ENCODE data around the gene MSANTD3.
"Not testable (repeated sequence)": the region's sequence is repeated elsewhere in the genome, so short reads cannot be mapped to it uniquely, and the experiment has no call there.

The MSANTD3 gene, protein sequence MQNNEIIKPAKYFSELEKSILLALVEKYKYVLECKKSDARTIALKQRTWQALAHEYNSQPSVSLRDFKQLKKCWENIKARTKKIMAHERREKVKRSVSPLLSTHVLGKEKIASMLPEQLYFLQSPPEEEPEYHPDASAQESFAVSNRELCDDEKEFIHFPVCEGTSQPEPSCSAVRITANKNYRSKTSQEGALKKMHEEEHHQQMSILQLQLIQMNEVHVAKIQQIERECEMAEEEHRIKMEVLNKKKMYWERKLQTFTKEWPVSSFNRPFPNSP
- total RNA-seq, result 6.9 to 16.7 reads per million in 2 experiments

DNA sequence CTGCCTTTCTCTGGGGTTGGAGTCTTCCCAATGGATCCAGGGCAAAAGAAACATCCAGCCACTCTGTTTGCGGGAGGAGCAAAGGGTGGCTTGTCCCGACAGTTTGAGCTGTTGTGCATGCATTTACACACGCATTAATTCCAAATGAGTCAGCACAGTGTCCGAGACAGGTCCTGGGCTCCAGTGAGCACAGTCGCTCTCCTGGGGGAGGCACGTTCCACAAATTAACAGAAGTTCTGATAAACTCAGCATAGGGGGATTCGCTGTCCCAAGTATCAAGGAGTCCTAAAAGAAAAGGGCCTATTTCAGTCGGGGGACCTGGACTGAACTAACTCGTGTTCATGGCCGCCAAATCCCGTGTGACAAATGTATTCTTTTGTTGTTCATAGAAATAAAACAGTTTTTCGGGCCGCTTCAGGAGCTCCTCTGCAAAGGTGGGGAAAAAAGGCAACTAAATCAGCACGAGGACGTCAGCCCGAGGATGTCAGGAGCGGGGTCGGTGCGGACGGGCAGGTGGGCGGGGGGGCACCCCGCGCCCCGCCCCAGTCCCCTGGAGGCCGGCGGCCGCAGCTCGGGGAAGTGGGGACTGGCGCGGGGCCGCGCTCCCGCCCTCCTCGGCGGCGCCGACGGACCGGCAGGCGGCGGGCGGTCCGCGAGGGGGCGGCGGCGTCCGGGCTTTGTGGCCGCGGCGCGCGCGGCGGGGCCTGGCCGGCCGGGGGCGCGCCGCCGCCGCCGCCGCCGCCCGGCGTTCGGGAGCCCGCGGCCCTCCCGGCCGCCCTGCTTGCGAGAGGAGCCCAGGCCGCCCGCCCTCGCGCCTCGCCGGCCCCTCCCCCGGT lies at the start of gene MSANTD3:
TSS of gene MSANTD3 (plus strand) at position 614 of the 836 bp plus-strand sequence. CDS start 14,796 bp downstream, outside the sequence.
- peak; percentile 31 for DNase-seq (ENCODE audit: low read depth)

DNA sequence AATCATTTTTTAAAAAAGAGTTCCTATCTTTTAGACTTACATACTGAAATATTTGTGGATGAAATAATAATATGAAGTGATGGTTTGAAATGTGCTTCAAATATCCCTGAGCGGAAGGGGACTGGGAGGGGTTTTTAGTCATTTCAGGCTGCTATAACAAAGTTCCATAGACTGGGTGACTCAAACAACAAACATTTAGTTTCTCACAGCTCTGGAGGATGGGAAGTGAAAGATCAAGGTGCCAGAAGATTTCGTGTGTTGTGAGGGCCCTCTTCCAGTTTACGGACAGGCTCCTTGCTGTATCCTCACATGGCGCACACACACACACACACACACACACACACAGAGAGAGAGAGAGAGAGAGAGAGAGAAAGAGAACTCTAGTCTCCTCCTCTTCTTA lies 47.1 kb upstream of the MSANTD3 start:
- DNase-seq (ENCODE audit: low read depth), result no peak

DNA sequence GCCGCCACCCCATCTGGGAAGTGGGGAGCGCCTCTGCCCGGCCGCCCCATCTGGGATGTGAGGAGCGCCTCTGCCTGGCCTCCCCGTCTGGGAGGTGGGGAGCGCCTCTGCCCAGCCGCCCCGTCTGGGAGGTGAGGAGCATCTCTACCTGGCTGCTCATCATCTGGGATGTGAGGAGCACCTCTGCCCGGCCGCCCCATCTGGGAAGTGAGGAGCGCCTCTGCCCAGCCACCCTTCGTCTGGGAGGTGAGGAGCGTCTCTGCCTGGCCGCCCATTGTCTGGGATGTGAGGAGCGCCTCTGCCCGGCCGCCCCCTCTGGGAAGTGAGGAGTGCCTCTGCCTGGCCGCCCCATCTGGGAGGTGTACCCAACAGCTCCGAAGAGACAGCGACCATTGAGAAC lies 34.0 kb upstream of the MSANTD3 start:
- DNase-seq (ENCODE audit: low read depth), result not testable (repeated sequence)

DNA sequence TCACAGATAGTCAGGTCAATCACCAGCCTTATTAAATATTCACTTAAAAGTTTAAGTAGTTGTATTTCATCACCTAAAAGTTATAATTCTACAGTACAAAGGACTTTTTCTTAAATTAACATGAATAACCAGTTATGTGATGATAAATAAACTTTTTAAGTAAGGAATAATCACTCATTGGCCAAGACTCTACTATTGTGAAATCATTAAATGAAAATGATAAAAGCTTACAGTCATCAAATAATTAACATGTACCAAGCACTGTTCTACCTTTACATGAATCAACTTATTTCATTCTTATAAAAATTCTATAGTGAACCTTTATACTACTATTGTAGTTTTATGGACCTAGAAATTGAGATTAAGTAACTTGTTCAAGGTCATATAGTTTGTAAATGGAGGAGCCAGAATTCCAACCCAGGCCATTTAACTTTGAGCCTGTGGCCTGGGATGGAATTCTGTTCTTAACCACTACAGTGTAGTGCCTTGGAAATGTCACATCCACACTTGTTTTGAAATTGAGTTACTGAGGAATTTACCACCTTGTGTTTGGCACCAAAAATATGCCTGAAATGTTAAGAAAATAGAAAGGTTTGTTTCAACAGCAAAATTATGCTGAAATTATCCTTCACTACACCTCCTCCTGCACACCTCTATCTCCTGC lies 32.8 kb upstream of the MSANTD3 start:
- no peak for DNase-seq (ENCODE audit: low read depth)

DNA sequence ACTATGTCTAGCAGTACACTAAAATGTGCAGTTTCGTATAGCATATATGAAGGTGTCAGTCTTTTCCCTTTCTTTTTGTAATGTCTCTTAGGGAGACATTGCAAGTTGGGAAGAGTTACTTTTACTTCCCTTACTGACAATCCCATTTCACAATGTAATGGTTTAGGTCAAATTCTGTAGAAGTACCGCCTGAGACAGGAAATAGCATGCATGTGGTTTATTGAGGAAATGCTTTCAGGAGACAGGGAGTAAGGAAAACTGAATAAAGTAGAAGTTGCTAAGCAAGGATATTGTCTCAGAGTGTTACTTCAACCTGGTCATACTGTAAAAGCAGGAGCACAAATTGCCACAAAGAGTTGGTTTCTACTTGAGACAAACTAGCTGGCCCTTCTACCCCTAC lies 32.1 kb upstream of the MSANTD3 start:
- DNase-seq (ENCODE audit: low read depth), result no peak

DNA sequence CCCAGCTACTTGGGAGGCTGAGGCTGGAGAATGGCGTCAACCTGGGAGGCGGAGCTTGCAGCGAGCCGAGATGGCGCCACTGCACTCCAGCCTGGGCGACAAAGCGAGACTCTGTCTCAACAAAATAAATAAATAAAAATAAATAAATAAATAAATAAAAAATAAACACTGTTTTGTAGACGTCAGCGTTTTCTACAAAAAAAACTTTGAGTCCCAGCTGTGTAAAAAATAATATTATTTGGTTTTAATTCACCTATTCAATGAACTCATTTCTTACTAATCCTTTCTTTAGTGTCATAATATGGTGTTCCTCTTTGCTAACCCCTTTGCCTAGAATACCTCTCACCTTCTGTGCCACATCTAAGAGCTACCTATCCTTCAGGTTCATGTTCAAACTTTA lies 30.2 kb upstream of the MSANTD3 start:
- no peak for DNase-seq (ENCODE audit: low read depth)

DNA sequence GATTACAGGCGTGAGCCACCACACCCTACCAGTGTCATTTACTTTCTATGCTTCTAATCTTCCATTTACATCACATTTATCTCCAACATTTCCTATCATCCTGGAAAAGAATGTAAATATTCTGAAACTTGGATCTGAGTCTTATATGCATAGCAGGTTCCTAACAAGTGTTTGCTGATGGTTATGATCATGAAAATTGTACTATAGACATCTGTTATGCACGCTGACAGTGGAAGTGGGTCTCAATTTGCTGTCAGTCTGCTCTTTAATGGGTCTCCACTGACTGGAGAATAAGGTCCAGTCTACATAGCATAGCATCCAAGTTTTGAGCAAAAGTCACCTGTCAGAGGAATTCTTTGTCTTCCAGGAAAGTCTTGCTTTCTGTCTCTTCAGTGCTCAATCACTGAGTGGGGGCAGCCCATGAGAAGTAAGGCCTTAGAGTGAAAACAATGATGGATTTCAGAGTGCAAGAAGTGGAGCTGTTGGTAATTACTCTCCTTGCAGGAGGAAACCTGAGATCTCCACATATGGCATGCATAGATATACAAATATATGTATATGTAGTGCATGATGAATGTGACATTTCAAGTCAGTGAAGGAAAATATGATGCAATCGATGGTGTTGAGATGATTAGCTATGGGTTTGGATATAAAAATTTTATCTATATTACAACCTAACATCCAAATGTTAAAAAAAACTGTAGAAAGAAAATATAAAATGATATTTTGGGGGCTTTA lies 29.2 kb upstream of the MSANTD3 start:
- no peak for DNase-seq (ENCODE audit: low read depth)

DNA sequence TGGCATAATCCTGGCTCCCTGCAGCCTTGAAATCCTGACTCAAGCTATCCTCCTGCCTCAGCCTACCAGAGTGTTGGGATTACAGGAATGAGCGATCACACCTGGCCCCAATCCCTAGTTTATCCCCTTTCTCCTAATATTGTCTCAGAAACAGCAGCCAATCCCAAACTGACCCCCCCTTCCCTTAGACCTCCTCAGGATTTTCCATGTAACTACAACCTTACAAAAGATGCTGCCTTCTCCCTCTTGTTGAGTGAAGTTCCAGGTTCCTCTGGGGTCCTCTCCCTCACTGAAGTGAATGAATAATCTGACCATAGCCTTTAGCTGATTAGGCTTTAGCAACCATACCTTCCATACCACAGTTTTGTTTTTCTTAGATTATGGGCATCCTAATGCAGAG lies 25.9 kb upstream of the MSANTD3 start:
- DNase-seq (ENCODE audit: low read depth), result no peak

DNA sequence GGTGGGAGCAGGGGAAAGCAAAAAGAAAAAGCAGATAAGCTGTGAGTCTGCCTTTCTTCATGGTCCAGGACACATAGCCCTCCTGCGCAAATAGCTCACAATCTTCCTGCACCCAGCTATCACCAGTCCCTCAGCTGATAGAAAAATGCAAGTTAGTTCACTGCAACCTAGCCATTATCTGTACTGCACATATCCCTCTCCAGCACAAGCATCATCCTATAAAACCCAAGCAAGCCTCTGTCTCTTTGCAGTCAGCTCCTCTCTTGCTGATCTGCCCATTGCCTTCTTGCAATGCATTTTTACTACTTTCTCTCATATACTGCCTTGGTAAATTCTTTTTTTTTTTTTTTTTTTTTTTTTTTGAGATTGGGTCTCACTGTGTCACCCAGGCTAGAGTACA lies 20.0 kb upstream of the MSANTD3 start:
- no peak for DNase-seq (ENCODE audit: low read depth)

DNA sequence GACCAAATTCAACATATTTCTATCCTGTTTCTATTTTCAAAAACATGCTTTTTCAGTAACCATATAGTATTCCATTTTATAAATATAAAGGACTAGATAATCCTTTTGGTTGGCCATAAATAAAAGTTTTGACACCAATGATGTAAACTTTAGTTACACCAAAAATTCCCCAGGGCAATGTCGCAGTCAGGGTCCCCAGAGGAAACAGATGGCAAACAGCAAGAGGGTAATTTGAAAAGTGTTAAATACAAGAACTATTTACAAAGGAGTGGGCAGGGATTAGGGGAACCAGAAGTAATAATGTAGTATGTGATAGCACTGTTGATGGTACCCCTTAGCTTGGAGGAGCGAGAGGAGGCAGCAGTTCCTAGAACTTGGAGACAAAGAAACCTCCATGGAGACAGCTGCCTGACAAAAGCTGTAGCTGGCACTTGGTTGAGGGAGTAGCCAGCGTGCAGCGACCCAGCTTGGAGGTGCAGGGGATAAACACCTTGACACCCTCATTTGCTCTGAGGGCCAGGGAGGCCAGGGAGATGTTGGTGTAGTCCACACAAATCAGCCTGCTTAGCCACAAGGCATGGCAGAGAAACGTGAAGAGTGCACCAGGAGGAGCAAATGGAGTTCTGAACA lies 18.3 kb upstream of the MSANTD3 start:
- DNase-seq (ENCODE audit: low read depth), result no peak

DNA sequence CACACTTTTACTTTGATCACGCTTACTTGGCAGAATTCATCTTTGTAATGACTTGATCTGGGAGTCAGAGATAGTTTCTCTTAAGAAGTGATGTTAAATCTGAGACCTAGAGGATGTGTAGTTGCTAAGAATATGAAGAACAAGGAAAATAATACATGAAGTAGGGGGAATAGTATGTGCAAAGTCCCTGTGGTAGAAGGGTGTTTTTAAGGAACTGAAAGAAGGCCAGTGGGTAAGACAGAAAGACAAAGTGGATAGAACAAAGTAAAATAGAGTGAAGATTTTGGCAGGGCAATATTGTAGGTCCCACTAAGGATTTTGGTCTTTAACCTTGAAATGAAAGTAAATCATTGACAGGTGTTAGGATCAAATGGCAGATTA lies 17.8 kb upstream of the MSANTD3 start:
- DNase-seq (ENCODE audit: low read depth), result no peak

DNA sequence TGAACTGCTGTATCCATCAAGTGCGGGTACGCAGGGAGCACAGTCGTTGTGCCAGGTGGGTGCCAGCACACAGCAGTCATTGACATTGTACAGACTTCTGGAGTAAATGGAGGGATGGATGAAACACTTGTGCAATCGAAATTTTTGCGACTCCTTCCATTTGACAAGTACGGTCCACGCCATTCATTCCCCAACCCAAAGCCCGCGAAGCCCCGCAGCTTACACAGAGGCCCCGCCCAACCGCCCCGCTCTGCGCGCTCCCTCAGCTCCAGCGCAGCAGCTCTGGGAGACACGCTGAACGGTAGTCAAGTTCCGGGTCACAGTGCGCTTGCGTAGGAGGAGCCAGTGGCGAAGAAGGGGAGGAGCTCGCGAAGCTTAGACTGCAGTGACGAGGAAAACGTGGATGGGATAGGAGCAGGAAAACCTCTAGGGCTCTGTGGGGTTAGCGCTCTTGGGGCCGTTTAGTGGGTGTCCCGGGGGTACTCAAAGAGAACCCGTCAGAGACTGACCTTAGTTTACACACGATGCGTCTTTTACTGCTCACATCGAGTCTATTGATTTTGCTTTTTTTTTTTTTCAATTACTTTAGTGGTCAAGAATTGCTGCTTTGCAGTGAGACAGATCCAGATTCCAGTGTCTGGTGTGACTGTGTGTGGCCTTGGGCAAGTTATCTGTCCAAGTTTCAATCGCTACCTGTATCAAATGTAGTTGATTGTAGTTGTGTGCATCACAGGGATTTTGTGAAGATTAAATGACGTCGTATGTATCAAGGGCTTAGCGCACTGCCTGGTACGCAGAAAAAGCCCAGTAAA lies 15.3 kb upstream of the MSANTD3 start:
- DNase-seq (ENCODE audit: low read depth), result peak; percentile 80

DNA sequence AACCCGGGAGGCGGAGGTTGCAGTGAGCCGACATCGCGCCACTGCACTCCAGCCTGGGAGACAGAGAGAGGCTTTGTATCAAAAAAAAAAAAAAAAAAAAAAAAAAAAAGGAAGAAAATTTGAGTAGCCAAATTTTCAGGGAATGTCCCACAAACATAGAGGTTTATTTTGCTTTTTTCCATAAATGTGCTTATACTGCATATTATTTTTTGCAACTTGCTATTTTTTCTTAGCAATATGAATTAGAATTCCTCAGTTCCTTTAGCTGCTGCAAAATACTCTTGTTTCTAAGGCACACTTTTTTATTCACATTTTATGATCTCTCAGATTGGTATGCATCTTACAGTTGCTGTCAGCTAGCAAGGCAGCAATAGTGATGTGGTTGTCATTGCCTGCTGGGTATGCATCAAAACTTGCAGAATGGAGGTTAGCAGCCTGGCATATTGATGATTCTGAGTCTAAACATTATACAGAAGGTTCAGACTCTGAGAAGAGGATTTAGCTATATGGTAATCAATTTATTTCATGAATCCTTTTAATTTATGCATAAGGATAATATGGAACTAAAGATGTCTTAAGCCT lies 13.0 kb upstream of the MSANTD3 start:
- no peak for DNase-seq (ENCODE audit: low read depth)

DNA sequence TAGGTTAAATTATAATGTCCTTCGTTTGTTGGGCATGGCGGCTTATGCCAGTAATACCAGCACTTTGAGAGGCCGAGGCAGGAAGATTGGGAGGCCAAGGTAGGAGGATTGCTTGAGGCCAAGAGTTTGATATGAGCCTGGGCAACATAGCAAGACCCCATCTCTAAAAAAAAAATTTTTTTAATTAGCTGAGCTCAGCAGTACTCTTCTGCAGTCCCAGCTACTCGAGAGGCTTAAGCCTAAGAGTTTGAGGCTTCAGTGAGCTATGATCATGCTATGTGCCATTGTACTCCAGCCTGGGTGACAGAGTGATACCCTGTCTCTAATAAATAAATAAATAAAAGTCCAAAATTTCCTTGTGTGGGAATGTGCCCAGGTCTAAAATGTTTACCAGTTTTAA lies 9.1 kb upstream of the MSANTD3 start:
- DNase-seq (ENCODE audit: low read depth), result no peak

DNA sequence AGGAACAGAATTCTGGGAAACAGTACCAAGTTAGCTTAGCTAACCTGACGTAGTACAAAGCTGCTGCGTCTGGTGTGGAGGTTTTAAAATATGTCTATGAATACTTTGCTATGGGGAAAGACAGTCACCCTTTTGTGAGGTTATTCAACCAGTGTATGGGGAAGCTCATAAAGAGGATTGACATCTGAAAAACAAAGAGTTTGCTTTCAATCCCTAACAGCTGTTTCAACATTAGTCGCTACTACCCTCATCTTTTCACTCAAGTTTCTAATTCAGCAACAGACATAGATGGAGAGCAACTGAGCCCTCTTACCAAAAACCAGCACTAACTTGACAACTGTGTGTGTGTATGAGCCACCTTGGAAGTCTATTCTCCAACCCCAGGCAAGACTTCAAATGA lies 7.8 kb upstream of the MSANTD3 start:
- DNase-seq (ENCODE audit: low read depth), result no peak

DNA sequence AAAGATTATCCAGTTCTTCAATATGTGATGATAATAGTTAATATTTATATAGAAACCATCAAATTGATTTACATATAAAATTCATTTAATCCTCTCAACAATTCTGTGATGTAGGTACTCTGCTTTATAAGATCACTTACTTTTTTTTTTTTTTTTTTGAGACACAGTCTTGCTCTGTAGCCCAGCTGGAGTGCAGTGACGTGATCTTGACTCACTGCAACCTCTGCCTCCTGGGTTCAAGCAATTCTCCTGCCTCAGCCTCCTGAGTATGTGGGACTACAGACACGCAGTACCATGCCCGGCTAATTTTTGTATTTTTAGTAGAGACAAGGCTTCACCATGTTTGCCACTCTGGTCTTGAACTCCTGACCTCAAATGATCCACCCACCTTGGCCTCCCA lies 5.8 kb upstream of the MSANTD3 start:
- DNase-seq (ENCODE audit: low read depth), result not testable (repeated sequence)

DNA sequence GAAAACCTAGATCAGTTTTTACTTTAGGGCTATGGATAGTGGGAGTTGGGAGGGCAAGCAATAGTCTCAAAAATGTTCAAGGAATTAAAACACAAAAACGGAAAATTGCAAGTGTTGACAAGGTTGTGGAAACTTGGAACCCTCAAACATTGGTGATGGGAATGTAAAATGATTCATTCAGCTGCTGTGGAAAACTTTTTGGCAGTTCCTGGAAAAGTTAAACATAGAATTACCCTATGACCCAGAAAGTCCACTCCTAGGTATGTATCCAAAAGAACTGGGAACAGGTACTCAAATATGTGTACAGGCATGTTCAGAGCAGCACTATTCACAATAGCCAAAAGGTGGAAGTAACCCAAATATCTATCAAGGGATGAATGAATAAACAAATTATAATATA lies 1.2 kb upstream of the MSANTD3 start:
- DNase-seq (ENCODE audit: low read depth), result no peak

DNA sequence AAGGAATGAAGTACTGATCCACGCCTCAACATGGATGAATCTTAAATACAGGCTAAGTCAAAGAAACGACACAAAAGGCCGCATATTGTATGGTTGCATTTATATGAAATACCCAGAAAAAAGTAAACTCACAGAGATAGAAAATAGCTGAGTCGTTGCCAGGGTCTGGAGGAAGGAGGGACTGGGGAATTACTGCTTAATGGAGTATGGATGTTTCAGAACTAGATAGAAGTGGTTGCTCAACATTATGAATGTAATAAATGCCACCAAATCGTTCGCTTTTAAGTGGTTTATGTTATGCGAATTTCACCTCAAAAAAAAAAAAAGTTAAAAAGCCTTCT lies 784 bp upstream of the MSANTD3 start:
- DNase-seq (ENCODE audit: low read depth), result no peak

DNA sequence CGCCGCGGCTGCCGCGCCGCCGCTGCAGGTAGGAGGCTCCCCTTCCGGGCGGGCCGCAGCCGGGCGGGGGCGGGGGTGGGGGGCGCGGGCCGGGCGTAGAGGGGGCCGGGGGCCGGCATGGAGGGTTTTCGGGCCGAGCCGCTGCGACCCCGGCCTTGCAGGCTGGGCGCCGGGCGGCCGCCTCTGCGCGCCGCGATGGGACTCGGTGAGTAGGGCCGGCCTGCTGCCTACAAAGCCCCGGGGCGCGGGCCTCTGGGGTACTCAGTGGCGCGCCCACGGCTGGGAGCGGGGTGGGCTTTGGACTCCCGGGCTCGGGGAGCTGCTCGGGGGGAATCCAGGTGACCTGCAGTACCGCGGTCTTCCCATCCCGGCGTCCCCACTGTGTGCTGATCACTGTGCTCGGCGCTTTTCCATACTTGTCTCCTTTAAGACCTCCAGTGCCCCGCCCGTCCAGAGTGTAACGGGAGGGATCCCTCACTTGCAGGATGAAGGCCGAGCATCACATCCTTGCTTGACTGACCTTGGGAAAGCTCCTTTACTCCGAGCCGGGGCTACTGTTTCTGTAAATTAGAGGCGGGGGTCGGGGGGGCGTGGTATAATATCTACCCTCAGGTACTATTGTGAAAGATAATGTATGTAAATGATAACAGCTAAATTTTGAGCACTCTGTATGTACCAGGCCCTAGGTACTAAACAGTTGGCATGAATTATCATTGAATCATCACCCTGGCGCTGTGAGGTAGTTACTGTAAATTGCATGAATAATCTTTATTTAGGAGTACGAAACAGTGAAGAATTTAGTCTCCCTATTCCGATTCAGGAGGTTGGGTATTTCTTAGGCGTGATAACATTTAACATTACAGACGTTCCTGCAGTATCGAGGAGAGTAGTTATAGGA lies 672 bp downstream of the MSANTD3 start:
- no peak for DNase-seq (ENCODE audit: low read depth)

All from T follicular helper cell (primary cell).